GM18870 (cell line): Measurements from ENCODE around the gene PDSS2.
"Not testable (repeated sequence)": the region's sequence is repeated elsewhere in the genome, so short reads cannot be mapped to it uniquely, and the experiment has no call there.

Source experiments
- ATAC-seq: cut with Tn5 transposase; IDR thresholded peaks from one replicate; pipeline ENCODE4 v1.9.1; 2021; ENCODE audit warnings: moderate library complexity; ENCODE audit not compliant: unreplicated experiment

Gene PDSS2

DNA sequence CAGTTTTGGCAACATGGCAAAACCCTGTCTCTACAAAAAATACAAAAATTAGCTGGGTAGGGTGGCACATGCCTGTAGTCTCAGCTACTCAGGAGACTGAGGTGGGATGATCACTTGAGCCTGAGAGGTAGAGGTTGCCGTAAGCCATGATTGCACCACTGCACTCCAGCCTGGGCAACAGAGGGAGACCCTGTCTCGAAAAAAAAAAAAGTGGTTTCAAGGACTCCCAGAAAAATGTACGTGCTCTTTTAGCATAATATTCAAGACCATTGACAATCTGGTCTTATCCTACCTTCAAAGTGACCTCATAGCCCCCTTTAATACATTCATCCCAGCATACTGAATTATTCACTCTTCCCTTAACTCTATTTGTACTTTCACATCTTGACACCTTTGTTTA, 16.0 kb upstream of the PDSS2 start:
- ATAC-seq, result not testable (repeated sequence)

DNA sequence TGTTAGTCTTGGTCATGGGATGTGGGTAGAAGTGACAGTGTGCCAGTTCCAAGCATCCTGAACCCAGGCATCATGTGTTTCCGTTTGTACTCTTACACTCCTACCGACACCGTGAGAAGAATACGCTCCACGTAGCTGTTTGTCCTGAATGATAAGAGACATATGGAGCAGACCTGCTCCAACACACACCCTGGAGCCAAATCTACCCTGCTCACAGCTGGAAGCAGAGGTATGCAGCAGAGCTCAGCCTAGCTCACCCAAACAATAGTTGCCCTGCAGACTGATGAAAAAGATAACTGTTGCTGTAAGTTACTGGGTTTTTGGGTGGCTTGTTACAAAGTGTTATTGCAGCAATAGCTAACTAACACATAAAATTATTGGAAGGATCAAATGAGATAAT, 14.3 kb upstream of the PDSS2 start:
- ATAC-seq, result no peak

DNA sequence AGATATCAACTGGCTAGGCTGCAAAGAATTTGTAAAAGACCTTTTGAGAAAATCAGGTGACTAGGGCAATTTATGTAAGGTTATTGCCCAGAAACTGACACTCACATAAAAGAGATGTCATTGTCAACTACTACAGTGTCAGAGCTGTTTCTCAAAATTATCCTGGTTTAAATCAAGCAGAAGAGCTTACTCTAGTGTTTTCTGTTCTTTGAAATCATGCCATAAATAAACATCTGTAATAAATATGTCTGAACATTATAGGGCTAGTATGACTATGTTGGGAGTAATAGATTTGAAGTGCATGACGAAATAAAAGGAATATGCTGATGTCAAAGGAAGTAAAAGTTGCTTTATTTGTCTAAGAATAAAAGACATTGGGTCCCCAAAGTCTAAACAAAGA, 11.0 kb upstream of the PDSS2 start:
- no peak for ATAC-seq

DNA sequence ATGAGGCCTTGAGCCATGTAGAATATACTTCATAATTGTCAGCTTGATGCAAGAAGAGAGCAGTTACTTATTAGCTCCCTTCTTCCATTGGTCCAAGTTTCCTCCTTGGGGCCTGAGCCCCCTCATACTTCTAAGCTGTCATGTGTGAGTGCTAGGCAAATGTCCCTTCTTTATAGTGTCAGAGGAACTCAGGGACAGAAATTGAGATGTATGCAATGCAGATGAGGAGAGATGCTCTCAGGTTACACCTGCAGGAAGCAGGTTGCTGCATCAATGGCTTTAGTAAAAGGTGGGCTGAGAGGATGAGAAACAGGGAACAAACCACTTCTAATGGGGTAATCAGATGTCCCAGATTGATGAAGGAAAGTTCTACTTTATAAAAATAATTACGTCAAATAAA, 6.7 kb upstream of the PDSS2 start:
- no peak for ATAC-seq

DNA sequence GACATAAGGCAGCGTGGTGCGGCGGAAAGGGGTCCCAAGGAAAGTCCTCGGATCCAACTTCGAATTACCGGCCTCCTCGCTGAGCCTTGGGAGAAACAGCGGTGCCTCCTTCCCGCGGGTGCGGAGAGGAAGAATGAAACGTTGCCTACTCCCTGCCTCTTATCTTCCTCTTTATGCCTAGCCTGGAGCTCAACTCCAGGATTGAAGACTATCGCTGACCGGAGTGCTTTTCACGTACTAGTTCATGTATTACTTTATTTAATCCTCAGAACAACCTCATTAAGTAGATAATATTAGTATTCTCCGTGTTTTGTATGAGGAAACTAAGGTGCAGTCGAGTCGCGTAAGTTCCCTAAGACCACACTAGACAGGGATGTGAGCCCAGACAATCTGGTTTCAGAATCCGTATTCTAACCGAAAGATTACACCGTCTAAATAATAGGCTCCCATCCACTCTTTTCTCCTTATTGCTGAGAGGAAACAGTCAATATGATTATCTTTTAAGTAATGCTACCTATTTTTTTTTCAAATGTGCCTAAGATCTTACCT, 793 bp upstream of the PDSS2 start:
- ATAC-seq, result no peak

DNA sequence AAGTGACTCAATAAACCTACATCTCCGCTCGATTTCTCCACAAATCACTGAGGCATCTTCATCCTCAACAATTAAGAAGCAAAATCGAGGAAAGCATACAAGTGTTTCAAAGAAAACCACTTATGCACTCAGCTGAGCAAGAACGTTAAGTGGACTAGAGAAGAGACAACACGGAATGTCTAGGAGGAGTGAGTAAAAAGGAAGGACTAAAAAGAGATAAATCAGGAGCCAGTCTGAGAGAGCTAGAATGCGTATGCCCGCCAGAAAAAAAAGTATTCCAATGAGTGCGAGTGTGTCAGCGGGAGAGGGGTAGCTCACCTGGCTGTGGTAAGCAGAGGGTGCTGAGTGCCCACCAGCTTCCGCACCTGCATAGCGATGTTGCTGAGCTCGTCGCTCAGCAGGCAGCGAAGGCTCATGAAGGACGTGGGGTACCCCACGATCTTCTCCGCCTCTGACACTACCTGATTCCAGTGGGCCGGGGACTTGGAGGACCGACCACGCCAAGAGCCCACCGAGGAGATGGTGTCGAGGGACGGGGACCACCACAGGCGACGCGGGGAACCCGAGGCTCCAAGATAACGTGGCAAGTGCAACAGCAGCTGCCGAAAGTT, 587 bp downstream of the PDSS2 start:
- peak; percentile 18 for ATAC-seq

DNA sequence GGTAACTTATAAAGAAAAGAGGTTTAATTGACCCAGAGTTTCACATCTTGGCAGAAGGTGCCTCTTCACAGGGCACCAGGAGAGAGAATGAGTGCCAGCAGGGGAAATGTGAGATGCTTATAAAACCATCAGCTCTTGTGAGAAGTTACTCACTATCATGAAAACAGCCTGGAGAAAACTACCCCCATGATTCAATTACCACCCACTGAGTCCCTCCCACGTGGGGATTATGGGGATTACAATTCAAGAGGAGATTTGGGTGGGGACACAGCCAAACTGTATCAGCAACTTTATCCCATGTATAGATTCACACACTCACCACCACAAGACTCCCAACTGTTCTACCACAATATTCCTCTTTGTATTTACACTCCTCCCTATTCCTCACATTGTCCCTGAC, 10.6 kb downstream of the PDSS2 start:
- ATAC-seq, result no peak

DNA sequence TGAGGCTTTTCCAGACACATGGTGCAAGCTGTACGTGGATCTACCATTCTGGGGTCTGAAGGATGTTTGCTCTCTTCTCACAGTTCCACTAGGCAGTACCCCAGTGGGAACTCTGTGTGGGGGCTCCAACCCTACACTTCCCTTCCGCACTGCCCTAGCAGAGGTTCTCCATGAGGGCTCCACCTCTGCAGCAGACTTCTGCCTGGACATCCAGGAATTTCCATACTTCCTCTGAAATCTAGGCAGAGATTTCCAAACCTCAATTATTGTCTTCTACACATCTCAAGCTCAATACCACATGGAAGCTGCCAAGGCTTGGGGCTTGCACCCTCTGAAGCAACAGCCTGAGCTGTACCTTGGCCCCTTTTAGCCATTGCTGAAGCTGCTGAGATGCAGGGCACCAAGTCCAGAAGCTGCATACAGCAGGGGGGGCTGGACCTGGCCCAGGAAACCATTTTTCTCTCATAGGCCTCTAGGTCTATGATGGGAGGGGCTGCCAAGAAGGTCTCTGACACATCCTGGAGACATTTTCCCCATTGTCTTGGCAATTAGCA, 11.6 kb downstream of the PDSS2 start:
- ATAC-seq, result no peak

DNA sequence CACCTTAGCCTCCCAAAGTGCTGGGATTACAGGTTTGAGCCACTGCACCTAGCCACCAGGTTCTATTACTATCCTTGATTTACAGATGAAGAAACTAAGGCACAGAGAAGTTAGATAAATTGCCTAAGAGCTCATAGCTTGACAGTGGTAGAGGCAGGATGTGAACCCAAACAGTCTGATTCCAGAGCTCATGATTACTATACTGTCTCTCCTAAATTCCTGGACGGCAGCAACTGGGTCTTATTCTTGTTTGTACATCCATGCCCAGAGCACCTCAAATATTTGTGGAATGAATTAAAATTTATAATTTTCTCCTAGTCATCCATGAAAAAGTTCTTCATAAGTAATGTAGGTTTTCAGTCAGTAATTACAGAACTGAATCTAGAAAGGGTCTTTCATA, 15.1 kb downstream of the PDSS2 start:
- ATAC-seq, result no peak

DNA sequence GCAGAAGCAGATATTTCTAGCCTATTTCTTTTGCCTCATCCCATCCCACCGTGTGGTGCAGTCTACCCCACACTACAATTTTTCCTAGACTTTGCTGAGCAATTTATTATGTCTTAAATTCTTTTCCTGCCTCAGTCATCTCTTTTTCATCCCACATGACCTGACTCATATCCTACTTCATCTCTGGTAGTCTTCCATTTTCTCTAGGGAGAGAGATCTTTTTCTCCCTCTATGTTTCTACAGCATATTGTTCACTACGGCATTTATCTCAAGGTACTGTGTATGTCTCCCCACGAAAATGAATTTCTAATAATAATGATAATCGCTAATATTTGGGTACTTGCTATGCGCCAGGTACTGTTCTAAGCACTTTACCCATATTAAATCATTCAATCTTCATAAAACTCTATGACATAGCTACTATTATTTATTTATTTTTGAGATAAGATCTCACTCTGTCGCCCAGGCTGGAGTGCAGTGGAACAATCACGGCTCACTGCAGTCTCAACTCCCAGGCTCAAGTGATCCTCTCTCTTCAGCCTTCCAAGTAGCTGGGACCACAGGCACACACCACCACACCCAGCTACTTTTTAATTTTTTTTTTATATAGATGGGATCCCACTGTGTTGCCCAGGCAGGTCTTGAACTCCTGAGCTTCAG, 15.6 kb downstream of the PDSS2 start:
- no peak for ATAC-seq

DNA sequence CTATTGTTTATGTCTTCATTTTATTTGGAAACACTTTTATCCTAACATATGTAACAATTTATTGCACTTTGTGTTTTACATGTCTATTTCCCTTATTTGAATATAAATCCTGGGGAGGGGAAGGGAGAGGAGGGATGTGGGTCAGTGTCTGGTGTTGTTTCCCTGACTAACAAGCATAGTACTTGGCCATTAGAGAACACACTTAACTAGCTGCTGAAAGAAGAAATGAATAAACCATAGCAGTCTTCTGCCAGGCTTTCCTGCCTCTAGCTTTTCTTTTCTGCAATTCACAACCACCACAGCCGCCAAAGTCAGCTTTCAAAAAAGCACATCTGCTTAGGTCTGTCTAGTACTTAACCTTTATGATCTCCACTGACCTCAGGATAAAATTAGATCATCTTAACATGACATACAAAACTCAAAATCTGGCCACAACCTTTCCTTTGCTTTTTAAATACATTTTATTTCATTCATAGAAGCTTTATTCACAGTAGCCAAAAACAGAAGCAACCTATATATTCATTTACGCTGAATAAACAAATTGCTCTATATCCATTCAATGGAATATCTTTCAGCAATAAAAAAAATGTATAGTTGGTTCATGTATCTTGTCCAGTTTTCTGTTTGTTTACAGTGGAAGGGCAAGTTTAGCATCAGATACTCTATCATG, 16.3 kb downstream of the PDSS2 start:
- no peak for ATAC-seq

DNA sequence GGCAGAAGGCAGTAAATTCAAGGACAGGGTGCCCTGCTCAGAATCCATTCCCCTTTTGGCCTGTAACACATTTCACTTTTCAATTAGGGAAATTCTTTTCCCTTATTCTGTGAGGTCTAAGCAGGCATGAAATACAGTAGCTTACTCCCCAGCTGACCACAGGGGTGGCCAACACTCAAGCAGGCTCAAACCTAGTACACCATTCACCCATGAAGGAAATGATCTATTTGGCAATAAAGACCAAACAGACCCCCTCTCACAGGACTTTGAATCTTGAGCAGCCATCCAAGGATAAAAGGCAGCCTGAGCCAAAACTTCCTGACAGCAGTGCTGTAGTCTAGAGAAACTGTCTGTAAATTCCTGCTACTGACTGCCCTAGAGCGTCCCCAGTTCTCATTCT, 17.7 kb downstream of the PDSS2 start:
- no peak for ATAC-seq

DNA sequence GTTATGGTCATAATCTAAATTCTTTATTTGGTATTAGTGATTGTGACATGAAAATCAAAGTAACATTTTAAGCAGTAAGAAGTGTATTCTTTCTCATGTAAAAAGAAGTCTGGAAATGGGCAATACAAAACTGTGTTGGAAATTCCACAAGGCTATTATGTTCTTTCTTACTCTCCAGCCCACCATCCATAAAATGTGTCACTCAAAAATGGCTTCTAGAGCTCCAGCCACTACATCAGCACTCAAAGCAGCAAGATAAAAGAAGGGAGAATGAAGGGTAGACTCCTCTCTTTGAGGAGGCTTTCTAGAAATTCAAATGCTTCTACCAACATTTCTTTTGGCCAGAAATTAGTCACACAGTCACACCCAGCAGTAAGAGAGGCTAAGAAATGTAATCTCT, 18.4 kb downstream of the PDSS2 start:
- ATAC-seq, result no peak

DNA sequence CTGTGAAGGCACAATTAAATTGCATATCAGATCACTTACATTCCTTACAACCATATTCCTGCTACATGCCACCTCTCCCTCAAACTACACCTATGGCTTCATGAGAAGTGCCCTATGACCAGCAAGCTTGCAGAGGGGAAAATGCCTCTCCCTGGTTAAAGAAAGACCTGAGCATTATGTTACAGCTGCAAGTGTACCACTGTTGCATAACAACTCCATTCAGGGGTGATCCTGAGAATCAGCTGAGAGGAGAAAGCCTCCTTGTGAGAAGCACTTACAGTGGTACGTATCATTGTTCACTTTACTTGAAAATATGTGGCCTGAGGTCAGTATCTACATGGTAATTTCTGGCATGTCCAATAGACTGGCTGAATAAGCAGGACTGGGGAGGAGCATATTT, 20.0 kb downstream of the PDSS2 start:
- ATAC-seq, result no peak

DNA sequence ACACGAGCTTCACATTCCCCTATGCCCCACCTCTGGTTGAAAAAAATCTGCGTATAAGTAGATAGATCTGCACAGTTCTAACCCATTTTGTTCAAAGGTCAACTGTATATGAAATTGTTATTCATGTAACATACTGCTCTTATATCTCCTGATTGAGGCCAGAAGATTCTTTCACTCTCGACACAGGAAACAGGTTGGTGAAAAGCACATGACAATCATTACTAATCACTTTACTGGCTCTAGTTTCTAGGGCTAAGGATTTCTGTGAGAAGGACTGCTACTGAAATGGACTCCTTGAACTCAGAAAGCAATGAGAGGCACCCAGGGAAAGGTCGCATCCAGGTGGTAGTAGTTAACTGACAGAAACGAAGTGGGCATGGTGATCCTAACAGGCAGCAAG, 21.7 kb downstream of the PDSS2 start:
- ATAC-seq, result no peak

DNA sequence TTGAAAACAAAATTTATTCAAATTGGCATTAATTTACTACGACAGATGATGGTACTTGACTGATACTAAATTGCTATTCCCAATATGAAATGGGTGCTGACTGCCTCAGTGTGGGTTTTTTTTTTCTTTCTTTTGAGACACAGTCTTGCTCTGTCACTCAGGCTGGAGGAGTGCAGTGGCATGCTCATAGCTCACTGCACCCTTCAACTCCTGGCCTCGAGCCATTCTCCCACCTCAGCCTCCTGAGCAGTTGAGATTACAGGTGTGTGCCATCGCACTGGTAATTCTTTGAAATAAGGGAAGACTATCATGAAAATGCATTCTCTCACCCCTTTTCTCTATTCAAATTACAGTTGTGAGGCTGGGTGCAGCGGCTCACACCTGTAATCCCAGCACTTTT, 22.5 kb downstream of the PDSS2 start:
- no peak for ATAC-seq

DNA sequence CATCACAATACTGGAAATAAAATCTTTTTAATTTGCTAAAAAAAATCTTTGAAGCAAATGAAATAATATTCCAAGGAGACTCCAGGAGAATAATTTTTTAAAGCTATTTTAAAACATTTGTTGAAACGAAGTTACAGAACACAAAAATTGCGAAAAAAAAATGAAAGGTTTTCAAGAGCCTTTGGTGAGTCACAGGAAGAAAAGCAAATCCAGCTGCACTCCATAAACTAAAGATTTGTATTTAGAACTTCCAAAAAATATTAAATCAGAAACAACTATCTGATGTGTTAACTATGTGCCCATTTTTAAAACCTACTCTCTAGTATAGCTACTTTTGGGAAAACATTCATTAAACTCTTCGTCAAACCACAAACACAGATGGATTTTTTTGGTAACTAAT, 23.6 kb downstream of the PDSS2 start:
- no peak for ATAC-seq

DNA sequence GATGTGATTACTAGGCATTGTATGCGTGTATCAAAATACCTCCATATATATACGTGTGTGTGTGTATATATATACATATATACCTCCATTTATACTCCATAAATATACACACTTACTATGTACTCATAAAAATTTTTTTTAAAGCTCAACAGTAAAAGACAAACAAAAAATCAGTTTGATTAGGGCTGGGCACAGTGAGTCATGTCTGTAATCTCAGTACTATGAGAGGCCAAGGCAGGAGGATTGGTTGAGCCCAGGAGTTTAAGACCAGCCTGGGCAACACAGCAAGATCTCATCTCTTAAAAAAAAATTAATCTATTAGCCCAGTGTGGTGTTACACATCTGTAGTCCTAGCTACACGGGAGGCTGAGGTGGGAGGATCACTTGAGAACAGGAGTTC, 24.6 kb downstream of the PDSS2 start:
- ATAC-seq, result no peak

DNA sequence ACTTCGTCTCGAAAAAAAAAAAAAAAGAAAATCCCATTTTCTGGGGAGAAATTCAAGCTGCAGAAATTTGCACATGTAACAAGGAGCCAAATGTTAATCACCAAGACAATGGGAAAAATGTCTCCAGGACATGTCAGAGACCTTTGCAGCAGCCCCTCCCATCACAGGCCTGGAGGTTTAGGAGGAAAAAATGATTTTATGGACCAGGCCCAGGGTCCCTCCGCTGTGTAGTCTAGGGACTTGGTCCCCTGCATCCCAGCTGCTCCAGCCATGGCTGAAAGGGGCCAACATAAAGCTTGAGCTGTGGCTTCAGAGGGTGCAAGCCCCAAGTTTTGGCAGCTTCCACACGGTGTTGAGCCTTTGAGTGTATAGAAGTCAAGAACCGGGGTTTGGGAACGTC, 33.4 kb downstream of the PDSS2 start:
- ATAC-seq, result not testable (repeated sequence)

DNA sequence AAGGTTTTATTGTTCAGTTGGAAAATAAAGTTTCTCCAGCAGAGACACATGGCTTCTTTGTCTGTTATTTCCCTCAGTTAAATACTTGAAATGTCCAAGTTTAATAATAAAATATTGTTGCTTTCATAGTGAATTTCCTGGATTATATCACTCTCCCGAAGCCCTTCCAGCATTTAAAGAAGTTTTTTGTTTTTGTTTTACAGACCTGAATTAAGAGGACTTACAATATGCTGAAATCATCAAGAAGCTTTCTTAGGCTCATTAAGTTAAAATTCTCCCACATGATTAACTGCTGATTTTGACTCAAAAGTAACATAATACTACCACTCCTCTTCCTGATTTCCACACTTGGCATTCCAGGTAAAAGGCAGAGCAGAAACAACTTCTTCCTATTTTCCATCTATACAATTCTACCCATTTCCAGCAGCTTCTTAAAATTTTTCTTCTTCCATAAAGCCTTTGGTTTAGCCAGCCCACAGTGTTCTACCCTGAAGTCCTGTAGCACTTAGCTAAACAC, 35.8 kb downstream of the PDSS2 start:
- ATAC-seq, result no peak

DNA sequence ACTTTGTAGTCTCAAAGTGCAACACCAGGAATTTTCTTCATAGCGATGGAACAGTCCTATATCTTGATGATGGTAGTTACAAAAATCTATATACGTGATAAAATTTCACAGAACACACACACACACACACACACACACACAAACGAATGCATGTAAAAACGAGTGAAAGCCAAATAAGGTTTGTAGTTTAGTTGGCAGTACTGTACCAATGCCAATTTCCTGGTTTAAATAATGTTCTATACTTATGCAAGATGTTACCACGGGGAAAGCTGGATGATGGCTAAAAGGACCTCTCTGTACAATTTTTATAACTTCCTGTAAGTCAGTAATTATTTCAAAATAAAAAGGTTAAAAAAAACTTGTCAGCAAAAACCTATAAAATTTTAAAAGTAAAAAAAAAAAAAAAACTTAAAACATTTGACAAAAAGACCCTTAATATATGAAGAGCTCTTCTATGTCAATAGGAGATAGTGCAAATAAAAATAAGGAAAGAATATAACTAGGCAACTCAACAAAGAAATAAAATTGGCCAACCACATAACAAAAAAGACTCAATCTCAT, 37.6 kb downstream of the PDSS2 start:
- no peak for ATAC-seq
